GM18520 (cell line): ENCODE results near the gene SCRT2.
"Not testable (repeated sequence)": the region's sequence is repeated elsewhere in the genome, so short reads cannot be mapped to it uniquely, and the experiment has no call there.

Source experiments
- ATAC-seq: cut with Tn5 transposase; IDR thresholded peaks from one replicate; pipeline ENCODE4 v1.9.1; 2021; ENCODE audit not compliant: unreplicated experiment

The SCRT2 gene

GRCh38 chr20:675453-676314, at the start of gene SCRT2:
Gene SCRT2 (minus strand): TSS chr20:675802. CDS start chr20:675601, 201 bp downstream.
- no peak for ATAC-seq

GRCh38 chr20:724797-725196, 49.2 kb upstream of the SCRT2 start:
- ATAC-seq, result not testable (repeated sequence)

GRCh38 chr20:723756-724155, 48.2 kb upstream of the SCRT2 start:
- no peak for ATAC-seq

GRCh38 chr20:722822-723644, 47.4 kb upstream of the SCRT2 start:
- no peak for ATAC-seq

- no peak for ATAC-seq
Measured at GRCh38 chr20:721876-722275, 46.3 kb upstream of the SCRT2 start.

GRCh38 chr20:719816-720215, 44.2 kb upstream of the SCRT2 start:
- no peak for ATAC-seq

- ATAC-seq, result no peak
Measured at GRCh38 chr20:719068-719467, 43.5 kb upstream of the SCRT2 start.

- no peak for ATAC-seq
Measured at GRCh38 chr20:717832-718231, 42.2 kb upstream of the SCRT2 start.

GRCh38 chr20:717271-717670, 41.7 kb upstream of the SCRT2 start:
- no peak for ATAC-seq

GRCh38 chr20:714453-714852, 38.9 kb upstream of the SCRT2 start:
- no peak for ATAC-seq

GRCh38 chr20:711576-711975, 36.0 kb upstream of the SCRT2 start:
- no peak for ATAC-seq

- no peak for ATAC-seq
Measured at GRCh38 chr20:710780-711450, 35.3 kb upstream of the SCRT2 start.

GRCh38 chr20:709991-710779, 34.6 kb upstream of the SCRT2 start:
- ATAC-seq, result no peak

- ATAC-seq, result no peak
Measured at GRCh38 chr20:709423-709822, 33.8 kb upstream of the SCRT2 start.

- ATAC-seq, result no peak
Measured at GRCh38 chr20:708956-709355, 33.4 kb upstream of the SCRT2 start.

- no peak for ATAC-seq
Measured at GRCh38 chr20:707451-708110, 32.0 kb upstream of the SCRT2 start.

GRCh38 chr20:706366-706885, 30.8 kb upstream of the SCRT2 start:
- ATAC-seq, result no peak

GRCh38 chr20:704726-705125, 29.1 kb upstream of the SCRT2 start:
- no peak for ATAC-seq

- ATAC-seq, result no peak
Measured at GRCh38 chr20:703426-703825, 27.8 kb upstream of the SCRT2 start.

GRCh38 chr20:703006-703405, 27.4 kb upstream of the SCRT2 start:
- no peak for ATAC-seq
